Measurements from ENCODE around the gene KIF4B. TPM values are rescaled to one million over a fixed set of nuclear protein-coding genes. Genes with fewer than 3 reads are reported as not detected.
"Not testable (repeated sequence)": the region's sequence is repeated elsewhere in the genome, so short reads cannot be mapped to it uniquely, and the experiment has no call there.

The KIF4B gene
- total RNA-seq, 4 donors from 2014 or later: not detected

- TF ChIP-seq POLR2A (IDR thresholded peaks at IDR 0.05) (no peak), EP300 (IDR thresholded peaks at IDR 0.05) (no peak)
- TF ChIP-seq, protein P1, sequence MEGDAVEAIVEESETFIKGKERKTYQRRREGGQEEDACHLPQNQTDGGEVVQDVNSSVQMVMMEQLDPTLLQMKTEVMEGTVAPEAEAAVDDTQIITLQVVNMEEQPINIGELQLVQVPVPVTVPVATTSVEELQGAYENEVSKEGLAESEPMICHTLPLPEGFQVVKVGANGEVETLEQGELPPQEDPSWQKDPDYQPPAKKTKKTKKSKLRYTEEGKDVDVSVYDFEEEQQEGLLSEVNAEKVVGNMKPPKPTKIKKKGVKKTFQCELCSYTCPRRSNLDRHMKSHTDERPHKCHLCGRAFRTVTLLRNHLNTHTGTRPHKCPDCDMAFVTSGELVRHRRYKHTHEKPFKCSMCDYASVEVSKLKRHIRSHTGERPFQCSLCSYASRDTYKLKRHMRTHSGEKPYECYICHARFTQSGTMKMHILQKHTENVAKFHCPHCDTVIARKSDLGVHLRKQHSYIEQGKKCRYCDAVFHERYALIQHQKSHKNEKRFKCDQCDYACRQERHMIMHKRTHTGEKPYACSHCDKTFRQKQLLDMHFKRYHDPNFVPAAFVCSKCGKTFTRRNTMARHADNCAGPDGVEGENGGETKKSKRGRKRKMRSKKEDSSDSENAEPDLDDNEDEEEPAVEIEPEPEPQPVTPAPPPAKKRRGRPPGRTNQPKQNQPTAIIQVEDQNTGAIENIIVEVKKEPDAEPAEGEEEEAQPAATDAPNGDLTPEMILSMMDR (IDR thresholded peaks at IDR 0.05): no peak
- WGBS, 2 donors: 42 to 66% methylated on average over 2 of the region's 2 CpGs
- Histone ChIP-seq H3K36me3 (no peaks in the 10 kb centered on the region), H3K4me1 (no peaks in the 10 kb centered on the region), H3K27me3 (no peaks in the 10 kb centered on the region), H3K4me3 (no peak overlapping the region), H3K27ac (no peak overlapping the region), H3K9me3 (no peaks in the 10 kb centered on the region)
- no peak for DNase-seq (ENCODE audit: low spot score in 2 of 2)
Measured at GRCh38 chr5:154993461-154993860, 20.1 kb upstream of the KIF4B start.

GRCh38 chr5:154995679-154996078 is 17.9 kb upstream of the KIF4B start:
- no peaks in the 10 kb centered on the region for H3K4me1 ChIP-seq
- no peaks in the 10 kb centered on the region for H3K36me3 ChIP-seq
- WGBS, 2 donors: 52 to 55% methylated on average over 4 of the region's 4 CpGs
- no peak overlapping the region for H3K27ac ChIP-seq
- H3K4me3 ChIP-seq: no peak overlapping the region
- no peak for DNase-seq (ENCODE audit: low spot score in 2 of 2)
- no peaks in the 10 kb centered on the region for H3K9me3 ChIP-seq
- H3K27me3 ChIP-seq: no peaks in the 10 kb centered on the region
- no peak for TF ChIP-seq EP300 (IDR thresholded peaks at IDR 0.05)
- no peak for TF ChIP-seq POLR2A (IDR thresholded peaks at IDR 0.05)
- TF ChIP-seq, protein P1 (IDR thresholded peaks at IDR 0.05): no peak

- TF ChIP-seq EP300 (IDR thresholded peaks at IDR 0.05) (no peak), POLR2A (IDR thresholded peaks at IDR 0.05) (no peak)
- TF ChIP-seq, protein P1 (IDR thresholded peaks at IDR 0.05): no peak
- H3K9me3 ChIP-seq: no peaks in the 10 kb centered on the region
- no peak overlapping the region for H3K27ac ChIP-seq
- no peaks in the 10 kb centered on the region for H3K4me1 ChIP-seq
- no peaks in the 10 kb centered on the region for H3K36me3 ChIP-seq
- DNase-seq (ENCODE audit: low spot score in 2 of 2): no peak
- 70 to 76% methylated on average over 5 of the region's 5 CpGs for WGBS, 2 donors
- no peaks in the 10 kb centered on the region for H3K27me3 ChIP-seq
- H3K4me3 ChIP-seq: no peak overlapping the region
Measured at GRCh38 chr5:154997746-154998145, 15.8 kb upstream of the KIF4B start.

DNA sequence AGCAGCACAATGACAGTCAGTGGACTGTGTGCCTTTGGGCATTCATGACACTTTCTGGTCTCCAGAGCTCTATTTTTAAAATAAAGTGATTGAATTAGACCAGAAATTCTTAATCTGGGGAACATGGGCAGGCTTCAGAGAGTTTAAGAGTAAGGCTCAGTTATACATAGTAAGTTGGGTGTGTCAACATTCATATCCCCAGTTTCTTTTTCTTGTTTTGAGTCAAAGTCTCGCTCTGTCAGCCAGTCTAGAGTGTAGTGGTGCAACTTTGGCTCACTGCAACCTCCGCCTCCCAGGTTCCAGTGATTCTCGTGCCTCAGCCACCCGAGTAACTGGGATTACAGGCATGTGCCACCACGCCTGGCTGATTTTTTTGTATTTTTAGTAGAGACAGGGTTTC is 13.7 kb upstream of the KIF4B start:
- Histone ChIP-seq H3K4me1 (no peaks in the 10 kb centered on the region), H3K9me3 (no peaks in the 10 kb centered on the region), H3K27me3 (no peaks in the 10 kb centered on the region), H3K36me3 (no peaks in the 10 kb centered on the region), H3K4me3 (no peak overlapping the region), H3K27ac (no peak overlapping the region)
- 84 to 93% methylated on average over 5 of the region's 5 CpGs for WGBS, 2 donors
- no peak for DNase-seq (ENCODE audit: low spot score in 2 of 2)
- TF ChIP-seq EP300 (IDR thresholded peaks at IDR 0.05) (no peak), POLR2A (IDR thresholded peaks at IDR 0.05) (no peak)
- TF ChIP-seq, protein P1 (IDR thresholded peaks at IDR 0.05): no peak

GRCh38 chr5:155001523-155001922 is 12.0 kb upstream of the KIF4B start:
- Histone ChIP-seq H3K27me3 (no peaks in the 10 kb centered on the region), H3K4me3 (no peak overlapping the region), H3K4me1 (no peaks in the 10 kb centered on the region), H3K27ac (no peak overlapping the region), H3K36me3 (no peaks in the 10 kb centered on the region), H3K9me3 (no peaks in the 10 kb centered on the region)
- 78 to 87% methylated on average over 4 of the region's 4 CpGs for WGBS, 2 donors
- no peak for DNase-seq (ENCODE audit: low spot score in 2 of 2)
- TF ChIP-seq EP300 (IDR thresholded peaks at IDR 0.05) (no peak), POLR2A (IDR thresholded peaks at IDR 0.05) (no peak)
- TF ChIP-seq, protein P1 (IDR thresholded peaks at IDR 0.05): no peak

DNA sequence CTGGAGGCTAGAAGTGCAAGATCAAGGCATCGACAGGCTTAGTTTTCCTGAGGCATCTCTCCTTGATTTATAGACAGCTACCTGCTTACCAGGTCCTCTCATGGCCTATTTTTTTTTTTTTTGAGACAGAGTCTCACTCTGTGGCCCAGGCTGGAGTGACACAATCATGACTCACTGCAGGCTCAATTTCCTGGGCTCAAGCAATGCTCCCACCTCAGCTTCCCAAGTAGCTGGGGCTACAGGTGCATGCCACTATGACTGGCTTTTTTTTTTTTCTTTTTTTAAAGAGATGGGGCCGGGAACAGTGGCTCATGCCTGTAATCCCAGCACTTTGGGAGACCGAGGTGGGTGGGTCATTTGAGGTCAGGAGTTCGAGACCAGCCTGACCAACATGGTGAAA is 10.8 kb upstream of the KIF4B start:
- H3K4me3 ChIP-seq, H3K27me3 ChIP-seq: not testable (repeated sequence)
- WGBS, 2 donors: 75 to 76% methylated on average over 4 of the region's 4 CpGs

More for the DNA sequence above, 10.8 kb upstream of the KIF4B start:
- H3K27ac ChIP-seq; H3K9me3 ChIP-seq; H3K4me1 ChIP-seq; DNase-seq (ENCODE audit: low spot score in 2 of 2); H3K36me3 ChIP-seq: not testable (repeated sequence)

Measured in tibial nerve (tissue), 4 donors.